Hepatocyte (in vitro differentiated cells): ENCODE results near the gene ZNF536.

Experiments used
- CTCF ChIP-seq: fragments of 200-600 bp; sonication (generic); IDR thresholded peaks from 2 replicates; pipeline ENCODE4 v1.5.1; 2016; ENCODE audit warnings: antibody characterized with exemption, mild to moderate bottlenecking; ENCODE audit not compliant: poor library complexity
- EZH2 ChIP-seq: fragments of 200-600 bp; sonication (generic); IDR thresholded peaks from 2 replicates; pipeline ENCODE4 v1.6.1; 2016; ENCODE audit warnings: antibody characterized with exemption, mild to moderate bottlenecking, borderline replicate concordance
- EZH2phosphoT487 ChIP-seq: fragments of 200-600 bp; sonication (generic); IDR thresholded peaks from one replicate; pipeline ENCODE4 v1.6.1; 2018; ENCODE audit warnings: antibody characterized with exemption, mild to moderate bottlenecking, low read depth, moderate library complexity; ENCODE audit not compliant: unreplicated experiment, severe bottlenecking

- TF ChIP-seq CTCF, result no peak
- no peak for TF ChIP-seq EZH2
- TF ChIP-seq EZH2phosphoT487, result no peak
Observed at GRCh38 chr19:30367421-30367820, 4.8 kb upstream of the ZNF536 start.
